Hindlimb muscle (tissue), 1 donor: ENCODE measurements around the gene VGF. TPM values are rescaled to one million over a fixed set of nuclear protein-coding genes. Genes with fewer than 3 reads are reported as not detected.
"Not testable (repeated sequence)": the region's sequence is repeated elsewhere in the genome, so short reads cannot be mapped to it uniquely, and the experiment has no call there.

ENCODE experiments used
- DNase-seq: peaks from one replicate; pipeline ENCODE4 v3.0.0-alpha.2; 2013
- polyA plus RNA-seq: library from polyadenylated mRNA; unstranded; fragments of 120-200 nt; gene quantifications from one replicate; pipeline ENCODE4 v1.2.1, GENCODE V29; 2013; ENCODE audit not compliant: insufficient read length

Gene VGF
- polyA plus RNA-seq: not detected

DNA sequence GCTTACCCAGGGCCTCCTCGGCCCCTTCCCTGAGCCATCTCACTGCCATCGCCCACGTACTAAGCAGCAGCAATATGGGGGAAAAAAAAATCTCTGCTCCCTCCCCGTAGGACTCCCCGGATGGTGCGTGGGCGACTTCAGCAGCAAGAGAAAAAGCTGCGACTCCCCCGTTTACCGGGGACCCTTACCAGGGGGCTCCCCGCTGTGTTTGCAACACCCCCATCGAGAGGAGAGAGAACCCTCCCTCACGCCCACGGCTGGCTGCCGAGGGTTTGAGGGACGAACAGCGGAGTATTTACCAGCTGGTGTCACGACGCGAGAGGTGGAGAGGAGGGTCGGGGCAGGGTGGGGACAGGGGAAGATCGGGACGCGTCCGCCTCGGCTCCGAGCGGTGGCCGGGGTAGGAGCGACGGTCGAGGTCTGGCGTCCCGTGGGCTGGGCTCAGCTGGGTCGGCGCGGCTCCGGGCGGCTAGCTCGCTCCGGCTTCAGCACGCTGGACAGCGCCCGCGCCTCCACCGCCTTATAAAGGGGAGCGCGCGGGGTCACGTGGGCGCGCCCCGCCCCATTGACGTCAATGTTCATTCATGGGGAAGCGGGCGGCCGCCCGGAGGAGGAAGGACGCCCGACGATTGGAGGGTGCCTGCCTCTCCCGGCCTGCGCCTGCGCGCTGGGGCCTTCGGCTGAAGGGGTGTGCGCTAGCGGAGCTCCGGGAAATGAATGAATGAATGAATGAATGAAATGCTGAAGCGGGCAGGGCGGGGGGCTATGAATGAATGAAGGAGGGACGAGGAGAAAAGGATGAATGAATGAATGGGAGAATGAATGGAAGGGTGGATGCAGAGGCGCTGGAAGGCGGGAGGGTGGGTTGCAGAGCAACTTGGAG, at the start of gene VGF:
Gene VGF (minus strand): TSS at position 495 of the 883 bp plus-strand sequence. CDS start 726 bp downstream, outside the sequence.
- peak; percentile 92 for DNase-seq

DNA sequence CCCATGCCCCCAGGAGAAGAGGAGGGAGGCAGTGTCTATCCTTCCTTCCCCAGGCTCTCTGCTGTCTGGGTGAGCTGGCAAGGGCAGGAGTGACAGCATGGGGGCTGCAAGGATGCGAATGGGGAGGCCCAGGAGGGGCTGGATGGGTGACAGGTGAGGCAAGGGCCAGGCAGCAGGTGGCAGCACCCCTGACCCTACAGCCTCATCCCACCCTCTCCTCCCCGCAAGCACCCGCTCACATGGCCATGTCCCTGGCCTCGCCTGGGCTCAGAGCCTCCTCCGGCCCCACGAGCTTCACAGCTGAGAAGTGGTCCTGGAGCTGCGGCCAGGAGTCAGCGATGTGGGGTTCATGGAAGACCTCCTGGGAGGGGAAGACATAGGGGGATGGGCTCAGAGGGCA, 46.6 kb upstream of the VGF start:
- DNase-seq: no peak

DNA sequence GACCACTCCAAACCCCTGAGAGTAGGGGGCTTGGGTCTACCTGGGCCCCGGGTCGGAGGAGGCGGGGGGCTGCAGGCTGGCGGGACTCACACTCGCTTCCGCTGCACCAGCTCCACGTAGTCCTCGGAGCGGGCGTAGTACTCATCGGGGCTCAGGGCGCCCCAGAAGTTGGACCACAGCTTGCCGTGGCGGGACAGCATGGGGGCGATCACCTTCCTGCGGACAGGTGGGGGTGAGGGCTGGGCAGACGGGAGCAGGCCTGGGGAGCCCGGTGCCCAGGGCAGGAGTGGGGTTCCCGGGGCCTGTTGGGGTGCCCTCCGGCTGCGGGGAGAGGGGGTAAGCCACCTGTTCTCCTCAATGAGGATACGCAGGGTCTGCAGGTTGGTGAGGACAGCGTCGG, 46.1 kb upstream of the VGF start:
- DNase-seq: no peak

DNA sequence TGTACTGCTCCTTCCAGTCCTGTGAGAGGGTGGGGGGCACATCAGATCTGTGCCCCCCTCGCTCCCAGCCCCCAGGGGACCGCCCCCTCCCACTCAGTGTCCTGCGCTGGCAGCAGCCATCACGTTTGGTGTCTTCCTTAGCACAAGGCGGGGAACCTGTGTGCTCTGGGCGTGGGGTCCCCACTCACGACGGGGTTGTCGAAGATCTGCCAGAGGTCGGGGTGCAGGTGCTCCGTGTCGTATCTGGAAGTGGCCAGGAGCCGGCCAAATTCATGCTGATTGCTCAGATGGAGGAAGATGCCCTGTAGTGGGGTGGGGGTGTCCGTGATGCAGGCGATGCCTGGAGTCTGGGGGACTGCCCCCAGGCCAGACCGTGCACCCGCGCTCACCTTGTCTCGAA, 44.8 kb upstream of the VGF start:
- DNase-seq: no peak

DNA sequence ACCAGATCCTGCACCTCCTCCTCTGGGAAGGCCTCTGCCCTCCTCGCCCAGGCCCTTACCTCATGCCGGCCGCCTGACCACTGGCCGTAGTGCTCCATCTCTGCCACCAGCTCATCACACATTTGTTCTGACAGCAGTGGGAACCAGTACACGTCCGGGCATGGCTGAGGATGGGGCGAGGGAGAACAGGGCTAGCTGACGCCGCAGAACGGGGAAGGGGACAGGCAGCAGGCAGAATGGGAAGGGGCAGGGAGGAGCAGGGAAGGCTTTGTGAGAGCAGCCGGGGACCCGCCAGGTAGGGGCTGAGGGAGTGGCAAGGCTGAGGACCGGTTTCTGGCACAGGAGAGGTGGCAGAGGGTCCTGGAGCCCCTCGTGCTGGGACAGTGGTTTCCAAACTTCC, 43.4 kb upstream of the VGF start:
- no peak for DNase-seq

DNA sequence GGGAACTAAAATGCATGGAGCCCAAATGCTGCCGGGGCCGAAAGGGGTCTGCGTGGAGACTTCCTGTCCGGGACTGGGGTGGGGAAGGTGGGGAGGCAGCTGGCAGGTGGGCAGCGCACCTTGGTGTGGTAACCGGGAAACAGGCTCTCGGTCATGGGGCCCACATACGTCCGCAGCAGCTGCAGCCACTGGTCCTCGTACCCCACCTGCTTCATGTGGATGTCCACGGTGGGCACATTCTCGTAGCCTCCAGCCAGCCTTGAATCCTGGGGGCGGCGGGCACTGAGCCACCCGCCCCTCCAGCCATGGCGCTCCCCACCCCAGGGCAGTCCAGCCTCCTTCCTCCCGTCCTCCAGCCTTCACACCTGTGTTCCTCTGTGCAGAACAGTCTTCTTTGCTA, 42.1 kb upstream of the VGF start:
- DNase-seq: no peak

DNA sequence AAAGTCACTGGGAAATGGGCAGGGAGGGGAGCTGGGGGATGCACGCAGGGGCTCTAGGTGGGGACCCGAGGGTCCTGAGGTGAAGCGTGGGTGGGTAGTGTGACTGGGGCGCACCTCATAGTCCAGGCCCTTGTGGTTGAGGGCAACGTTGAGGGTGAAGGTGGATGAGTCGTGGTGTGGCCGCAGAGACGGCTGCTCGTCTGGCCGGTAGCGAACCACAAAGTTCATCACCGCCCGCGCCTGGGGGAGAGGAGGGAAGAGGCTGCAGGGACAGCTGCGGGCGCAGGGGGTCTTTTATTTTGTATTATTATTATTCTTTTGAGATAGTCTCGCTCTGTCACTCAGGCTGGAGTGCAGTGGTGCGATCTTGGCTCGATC, 41.3 kb upstream of the VGF start:
- no peak for DNase-seq

DNA sequence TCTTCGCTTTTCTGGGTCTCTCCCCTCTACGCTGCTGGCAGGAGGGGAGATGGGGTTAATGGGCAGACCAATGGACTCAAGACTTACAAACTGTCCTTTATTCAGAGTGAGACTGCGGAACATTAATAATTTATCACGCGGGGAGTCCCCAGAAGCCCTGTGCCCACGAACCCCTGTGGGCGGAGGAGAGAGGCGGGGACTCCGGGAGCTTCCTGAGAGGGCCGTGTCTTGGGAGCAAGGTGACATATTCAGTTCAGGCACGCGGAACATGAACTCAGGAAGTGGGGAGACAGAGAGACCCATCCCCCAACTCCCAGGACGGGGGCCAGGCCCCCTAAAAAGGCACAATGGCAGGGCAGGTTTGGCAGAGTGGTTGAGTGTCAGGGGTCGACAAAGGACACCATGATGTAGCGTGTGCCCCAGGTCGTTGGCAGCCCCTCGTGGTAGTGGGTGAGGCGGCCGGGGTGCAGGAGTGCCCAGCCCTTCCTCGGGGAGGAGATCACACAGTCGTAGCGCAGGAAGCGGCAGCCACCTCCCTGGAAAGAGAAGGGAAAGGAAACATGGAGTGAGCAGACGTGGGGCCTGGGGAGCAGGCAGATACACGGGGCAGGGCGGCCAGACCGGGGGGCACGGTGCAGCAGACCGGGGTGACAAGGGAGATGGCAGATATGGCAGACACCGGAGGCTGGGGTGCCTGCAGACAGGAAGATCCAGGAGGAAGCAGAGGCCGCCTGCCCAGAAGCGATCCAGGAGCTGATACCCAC, 40.7 kb upstream of the VGF start:
- no peak for DNase-seq

DNA sequence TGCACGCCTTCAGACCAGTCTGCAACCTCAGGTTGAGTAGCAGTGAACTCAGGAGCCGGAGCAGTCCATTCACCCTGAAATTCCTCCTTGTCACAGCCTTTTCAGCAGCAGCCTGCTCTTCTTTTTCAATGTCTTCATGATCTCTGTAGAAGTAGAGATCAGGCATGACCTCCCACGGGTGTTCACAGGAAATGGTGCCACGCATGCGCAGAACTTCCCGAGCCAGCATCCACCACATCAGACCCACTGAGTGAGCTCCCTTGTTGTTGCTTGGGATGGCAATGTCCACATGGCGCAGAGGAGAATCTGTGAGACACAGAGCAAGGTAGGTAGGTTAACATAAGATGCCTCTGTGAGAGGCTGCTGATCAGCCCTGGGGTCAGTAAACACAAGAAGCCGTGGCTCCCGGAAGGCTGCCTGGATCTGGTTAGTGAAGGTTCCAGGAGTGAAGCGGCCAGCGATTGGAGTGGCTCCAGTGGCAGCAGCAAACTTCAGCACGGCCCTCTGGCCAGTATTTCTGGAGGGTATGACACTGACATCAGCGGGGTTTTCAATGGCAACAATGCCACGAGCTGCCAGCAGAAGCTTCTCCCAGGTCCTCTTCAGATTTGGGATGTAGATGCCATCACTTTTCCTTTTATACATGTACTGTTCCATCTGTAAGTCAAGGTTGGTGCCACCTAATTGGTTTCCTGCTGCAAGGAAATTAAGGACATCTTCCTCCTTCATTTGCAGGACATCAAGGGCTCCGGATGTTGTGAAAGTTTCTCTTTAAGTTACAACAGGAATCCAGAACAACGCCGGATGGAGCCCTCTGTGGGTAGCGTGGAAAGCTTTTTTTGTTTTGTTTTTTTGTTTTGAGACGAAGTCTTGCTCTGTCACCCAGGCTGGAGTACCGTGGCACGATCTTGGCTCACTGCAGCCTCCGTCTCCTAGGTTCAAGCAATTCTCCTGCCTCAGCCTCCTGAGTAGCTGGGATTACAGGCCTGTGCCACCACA, 38.7 kb upstream of the VGF start:
- not testable (repeated sequence) for DNase-seq

DNA sequence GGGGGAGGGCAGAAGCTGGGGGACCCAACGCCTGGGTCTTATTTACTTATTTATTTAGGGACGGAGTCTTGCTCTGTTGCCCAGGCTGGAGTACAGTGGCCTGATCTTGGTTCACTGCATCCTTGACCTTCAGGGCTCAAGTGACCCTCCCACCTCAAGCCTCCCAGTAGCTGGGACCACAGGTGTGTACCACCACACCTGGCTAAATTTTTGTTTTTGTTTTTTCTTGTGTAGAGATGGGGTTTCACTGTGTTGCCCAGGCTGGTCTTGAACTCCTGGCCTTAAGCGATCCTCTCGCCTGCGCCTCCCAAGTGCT, 37.2 kb upstream of the VGF start:
- no peak for DNase-seq

DNA sequence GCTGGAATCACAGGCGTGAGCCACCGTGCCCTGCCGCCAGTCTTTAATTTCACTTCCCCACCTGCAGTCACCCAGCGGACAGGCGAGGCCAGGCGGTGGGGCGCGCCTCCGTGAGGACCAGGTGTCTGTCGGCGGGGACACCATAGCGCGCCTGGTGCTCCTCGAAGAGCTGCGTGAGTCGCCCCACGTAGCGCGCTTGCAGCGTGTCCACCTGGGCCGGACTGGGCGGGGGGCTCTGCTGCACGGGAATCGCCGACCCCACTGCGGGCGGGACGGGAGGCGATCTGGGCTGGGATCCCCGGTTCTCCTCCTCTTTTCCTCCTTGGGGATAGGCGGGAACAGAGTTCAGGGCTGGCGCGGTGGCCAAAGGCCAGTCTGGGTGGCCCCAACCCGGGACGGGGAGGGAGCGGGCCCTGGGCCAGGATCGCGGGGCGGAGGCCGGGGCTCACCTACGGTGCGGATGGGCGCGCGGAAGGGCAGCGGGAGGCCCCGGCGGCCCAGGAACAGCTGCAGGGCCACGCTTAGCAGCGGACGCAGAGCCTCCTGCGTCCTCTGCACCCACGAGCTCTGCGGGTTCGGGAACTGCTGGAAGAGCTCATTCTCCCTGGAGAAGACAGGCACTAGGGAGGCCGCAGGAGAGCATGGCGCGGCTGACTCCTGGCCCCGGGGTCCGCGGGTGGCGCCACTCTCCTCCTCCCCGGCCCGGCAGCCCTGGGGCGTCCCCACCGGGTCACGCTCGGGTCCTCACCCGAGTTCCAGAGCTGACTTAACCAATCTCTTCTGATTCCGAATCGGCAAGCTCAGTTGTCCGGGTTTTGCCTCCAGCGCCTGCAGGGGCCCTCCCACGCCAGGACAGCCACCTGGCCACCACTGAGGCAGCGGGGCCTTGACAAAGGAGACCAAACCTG, 36.6 kb upstream of the VGF start:
- no peak for DNase-seq

DNA sequence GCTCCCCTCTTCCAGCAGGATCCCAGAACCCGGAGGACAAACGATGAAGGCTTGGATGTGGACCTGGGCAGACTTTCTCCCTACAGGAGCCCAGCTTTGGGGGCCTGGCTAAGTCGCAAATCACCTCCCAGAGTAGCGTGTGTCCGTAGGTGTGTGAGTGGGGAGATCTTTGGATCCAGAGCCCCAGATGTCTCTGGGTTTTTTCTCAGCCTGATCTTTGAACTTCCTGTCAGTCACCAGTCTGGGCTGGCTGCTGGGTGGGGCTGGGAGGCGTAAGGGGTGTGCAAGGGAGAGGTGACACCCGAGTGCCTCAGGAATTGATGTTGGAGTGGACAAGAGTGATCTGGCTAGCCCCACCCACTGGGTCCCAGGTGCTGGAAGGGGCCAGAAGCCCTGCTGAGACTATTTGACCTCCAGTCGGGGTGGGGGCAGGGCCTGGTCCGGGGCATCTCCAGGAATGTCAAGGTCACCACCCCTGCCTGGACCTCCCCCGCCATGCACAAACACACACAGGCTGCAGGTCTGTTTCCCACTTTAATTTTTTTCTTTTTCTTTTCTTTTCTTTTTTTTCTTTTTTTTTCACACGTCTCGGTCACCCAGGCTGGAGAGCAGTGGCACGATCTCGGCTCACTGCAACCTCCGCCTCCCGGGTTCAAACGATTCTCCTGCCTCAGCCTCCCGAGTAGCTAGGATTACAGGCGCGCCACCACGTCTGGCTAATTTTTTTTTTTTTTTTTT, 35.7 kb upstream of the VGF start, which contains the start of gene MOGAT3:
Gene MOGAT3 (minus strand): TSS at position 175 of the 738 bp plus-strand sequence. CDS start 182 bp downstream, outside the sequence.
- DNase-seq: no peak

DNA sequence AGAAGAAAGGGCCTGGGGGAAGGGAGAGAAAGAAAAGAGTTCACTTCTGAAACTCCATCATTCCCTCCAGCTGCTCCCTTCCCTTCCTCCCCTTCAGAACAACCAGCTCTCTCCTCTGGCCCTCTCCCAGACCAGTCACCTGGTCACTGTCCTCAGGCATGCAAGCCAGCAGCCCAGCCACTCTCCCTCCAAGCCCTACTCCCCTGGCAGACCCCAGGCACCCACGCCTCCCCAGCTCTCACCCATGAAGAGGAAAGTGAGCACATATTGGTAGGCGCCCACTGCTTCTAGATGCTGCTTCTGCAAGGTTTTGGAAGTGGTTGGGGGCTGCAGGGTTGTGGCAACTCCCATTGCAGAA, 35.1 kb upstream of the VGF start:
- no peak for DNase-seq

DNA sequence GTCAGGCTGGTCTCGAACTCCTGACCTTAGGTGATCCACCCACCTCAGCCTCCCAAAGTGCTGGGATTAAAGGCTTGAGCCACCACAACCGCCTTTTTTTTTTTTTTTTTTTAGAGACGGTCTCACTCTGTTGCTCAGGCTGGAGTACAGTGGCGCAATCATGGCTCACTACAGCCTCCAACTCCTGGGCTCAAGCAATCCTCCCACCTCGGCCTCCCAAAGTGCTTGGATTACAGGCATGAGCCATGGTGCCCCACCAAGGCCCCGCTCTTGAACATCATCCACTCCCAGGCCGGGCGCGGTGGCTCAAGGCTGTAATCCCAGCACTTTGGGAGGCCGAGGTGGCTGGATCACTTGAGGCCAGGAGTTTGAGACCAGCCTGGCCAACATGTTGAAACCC, 34.2 kb upstream of the VGF start:
- DNase-seq: not testable (repeated sequence)

DNA sequence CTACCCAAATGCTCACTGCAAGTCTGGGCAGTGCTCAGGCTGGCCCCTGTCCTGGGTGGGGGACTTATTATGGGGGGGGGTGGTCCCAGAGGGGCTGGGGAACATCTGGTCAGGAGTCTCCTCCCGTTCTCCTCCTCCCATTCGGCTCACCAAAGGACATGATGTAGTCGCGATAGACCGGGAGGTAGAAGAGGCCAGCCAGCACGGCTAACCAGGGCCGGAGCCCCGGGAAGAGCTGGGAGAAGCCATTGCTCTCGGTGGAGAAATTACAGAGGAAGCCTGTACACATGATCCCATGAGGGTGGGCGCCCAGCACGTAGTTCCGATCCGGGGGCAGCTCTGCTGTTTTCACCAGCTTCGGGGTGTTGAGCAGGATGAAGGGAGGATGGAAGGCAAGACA, 33.1 kb upstream of the VGF start:
- no peak for DNase-seq

DNA sequence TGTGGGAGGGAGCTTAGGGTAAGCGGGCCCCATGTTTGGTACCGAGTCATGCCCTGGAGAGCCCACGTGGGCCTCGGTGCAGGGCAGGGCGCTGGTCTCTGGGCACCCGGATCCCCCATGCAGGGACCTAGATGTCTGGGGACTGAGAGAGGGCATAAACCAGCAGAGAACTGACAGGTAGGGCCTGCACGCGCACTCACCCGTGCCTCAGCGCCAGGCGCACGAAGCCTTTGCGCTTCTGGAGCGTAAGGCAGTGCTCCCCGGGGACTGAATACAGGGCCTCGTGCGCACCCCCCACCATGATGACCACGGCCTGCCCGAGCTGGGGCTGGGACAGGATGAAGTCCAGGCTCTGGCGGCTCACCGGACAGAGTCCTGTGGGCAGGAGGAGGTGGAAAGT, 32.6 kb upstream of the VGF start:
- no peak for DNase-seq

DNA sequence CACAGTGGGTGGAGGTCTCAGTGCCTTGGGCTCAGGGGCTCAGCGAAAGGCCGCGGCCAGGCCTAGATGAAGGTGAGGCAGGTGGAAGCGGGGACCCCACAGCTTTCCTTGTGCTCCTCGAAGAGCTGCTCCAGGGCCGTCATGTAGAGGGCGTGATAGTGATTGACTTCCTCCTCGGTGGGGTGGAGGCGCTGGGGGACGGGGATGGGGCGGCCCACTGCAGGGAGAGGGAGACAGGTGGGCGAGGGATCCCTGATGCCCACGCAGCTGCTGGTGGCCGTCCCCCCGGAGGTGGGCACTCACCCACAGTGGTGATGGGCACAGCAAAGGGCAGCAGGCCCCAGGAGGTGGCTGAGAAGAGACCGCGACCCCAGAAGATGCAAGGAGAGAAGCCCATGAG, 30.5 kb upstream of the VGF start:
- DNase-seq: no peak

DNA sequence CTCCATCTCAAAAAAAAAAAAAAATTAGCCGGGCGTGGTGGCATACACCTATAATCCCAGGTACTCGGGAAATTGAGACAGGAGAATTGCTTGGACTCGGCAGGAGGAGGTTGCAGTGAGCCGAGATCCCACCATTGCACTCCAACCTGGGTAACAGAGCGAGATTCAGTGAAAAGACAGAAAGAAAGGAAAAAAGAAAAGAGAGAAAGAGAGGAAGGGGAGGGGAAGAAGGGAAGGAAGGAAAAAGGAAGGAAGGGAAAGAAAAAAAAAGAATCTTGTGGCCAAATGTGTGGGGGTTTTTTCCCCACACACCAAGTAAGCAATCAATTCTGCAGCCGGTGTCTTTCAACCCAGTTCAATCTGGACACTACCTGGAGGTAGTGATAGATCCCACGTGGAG, 23.7 kb upstream of the VGF start:
- DNase-seq: no peak

DNA sequence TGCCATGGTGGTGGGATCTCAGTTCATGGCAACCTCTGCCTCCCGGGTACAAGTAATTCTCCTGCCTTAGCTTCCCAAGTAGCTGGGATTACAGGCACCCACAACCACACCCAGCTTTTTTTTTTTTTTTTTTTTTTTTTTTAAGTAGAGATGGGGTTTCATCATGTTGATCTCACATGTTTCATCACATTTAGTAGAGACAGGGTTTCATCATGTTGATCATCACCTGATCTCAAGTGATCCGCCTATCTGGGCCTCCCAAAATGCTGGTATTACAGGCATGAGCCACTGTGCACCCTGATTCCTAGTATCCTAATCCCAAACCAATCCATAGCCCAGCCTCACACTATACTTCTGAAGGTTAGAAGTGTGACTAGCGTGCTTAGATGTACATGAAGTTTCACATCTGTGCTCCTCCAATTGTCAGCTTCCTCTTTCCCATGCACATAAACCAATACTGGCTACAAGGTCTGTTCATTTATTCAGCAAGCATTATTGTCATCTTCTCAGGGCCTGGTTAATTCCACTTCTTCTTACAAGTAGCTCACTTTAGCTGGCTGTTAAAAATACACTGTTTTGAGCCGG, 21.6 kb upstream of the VGF start:
- DNase-seq: no peak

DNA sequence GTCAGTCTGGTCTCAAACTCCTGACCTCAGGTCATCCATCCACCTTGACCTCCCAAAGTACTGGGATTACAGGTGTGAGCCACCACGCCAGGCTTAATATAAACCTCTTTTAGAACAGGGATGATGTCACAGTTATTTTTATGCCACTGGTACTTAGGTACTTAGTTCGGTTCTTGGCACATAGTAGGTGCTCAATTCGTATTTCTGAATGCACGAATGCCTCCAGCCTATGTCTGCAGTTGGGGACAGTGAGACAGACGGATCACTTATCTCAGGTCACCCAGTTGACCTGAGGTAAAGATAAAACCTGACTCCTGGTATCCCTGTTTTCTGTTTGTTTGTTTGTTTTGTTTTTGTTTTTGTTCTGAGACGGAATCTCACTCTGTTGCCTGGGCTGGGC, 20.8 kb upstream of the VGF start:
- no peak for DNase-seq
